ENCODE data around the gene ASS1. TPM values are rescaled to one million over a fixed set of nuclear protein-coding genes. Genes with fewer than 3 reads are reported as not detected.

ASS1 gene
- total RNA-seq, 6 donors from 2014 or later, result 31.4 to 104 (median 66.3) TPM

DNA sequence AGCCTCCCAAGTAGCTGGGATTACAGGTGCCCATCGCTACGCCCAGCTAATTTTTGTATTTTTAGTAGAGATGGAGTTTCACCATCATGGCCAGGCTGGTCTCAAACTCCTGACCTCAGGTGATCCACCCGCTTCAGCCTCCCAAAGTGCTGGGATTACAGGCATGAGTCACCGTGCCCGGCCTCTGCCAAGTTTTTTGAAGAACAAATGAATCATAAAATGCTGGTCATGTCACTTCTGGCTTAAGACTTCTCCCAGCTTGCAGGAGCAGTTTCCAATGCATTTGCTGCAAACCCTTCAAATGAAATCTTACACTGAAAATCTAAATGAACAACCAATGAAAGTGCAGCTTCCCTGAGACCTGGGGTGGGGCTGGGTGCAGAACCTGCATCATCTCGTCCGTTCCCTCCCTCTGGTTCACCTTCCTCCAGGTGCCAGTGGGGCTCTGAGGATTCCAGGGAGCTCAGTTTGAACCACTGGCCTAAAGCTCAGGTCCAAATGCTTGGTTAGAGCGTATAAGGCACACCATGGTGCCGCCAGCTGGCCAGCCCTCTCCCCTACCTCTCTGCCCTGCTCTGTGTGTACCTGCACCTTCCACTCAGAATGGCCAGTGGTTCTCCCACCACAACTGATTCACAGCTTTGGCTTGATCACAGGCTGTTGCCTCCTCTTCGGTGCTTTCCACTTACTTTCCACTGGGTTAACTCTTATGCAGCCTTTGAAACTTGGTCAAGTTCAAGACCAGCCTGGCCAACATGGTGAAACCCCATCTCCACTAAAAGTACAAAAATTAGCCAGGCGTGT, 94.9 kb downstream of the ASS1 start:
- TF ChIP-seq POLR2A (IDR thresholded peaks at IDR 0.05) (no peak), EP300 (IDR thresholded peaks at IDR 0.05) (no peak)
- 74 to 75% methylated on average over 11 of the region's 11 CpGs for WGBS, 2 donors
- Histone ChIP-seq H3K27me3 (peaks cover 0 to 19% (median 2%) of the 10 kb centered on the region in 4 donors), H3K9me3 (no peaks in the 10 kb centered on the region), H3K4me1 (peaks cover 0 to 10% (median 1%) of the 10 kb centered on the region in 4 donors), H3K4me3 (no peak overlapping the region), H3K27ac (no peak overlapping the region), H3K36me3 (no peaks in the 10 kb centered on the region)
- ATAC-seq (ENCODE audit: low FRiP score in 2 of 2), result no peak
- no peak for DNase-seq

DNA sequence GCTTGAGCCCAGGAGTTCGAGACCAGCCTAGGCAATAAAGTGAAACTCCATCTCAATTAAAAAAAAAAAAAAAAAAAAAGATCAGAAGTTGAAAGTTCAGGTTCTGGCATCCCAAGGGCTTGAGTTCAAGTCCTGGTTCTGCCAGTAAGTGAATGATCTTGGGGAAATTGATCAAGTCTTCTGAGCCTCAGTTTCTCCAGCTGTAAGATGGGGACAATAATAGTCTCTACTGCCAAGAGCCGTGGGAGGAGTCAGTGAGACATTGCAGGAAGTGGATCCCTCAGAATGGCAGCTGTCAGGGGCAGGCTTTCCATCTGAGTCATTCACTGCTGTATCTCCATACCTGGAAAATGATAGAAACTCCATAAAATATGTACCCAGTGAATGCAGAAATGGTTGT, 96.8 kb downstream of the ASS1 start:
- 61 to 78% methylated on average over 2 of the region's 2 CpGs for WGBS, 2 donors
- DNase-seq (no peak), ATAC-seq (ENCODE audit: low FRiP score in 2 of 2) (no peak)
- TF ChIP-seq POLR2AphosphoS5 (IDR thresholded peaks at IDR 0.05) (no peak), CTCF (IDR thresholded peaks at IDR 0.05) (no peak), POLR2A (IDR thresholded peaks at IDR 0.05) (no peak), EP300 (IDR thresholded peaks at IDR 0.05) (no peak)
- Histone ChIP-seq H3K27me3 (peaks cover 0 to 15% (median 2%) of the 10 kb centered on the region in 4 donors), H3K36me3 (no peaks in the 10 kb centered on the region), H3K4me1 (peaks cover 0 to 4% (median 1%) of the 10 kb centered on the region in 4 donors), H3K27ac (no peak overlapping the region), H3K9me3 (no peaks in the 10 kb centered on the region), H3K4me3 (no peak overlapping the region)

DNA sequence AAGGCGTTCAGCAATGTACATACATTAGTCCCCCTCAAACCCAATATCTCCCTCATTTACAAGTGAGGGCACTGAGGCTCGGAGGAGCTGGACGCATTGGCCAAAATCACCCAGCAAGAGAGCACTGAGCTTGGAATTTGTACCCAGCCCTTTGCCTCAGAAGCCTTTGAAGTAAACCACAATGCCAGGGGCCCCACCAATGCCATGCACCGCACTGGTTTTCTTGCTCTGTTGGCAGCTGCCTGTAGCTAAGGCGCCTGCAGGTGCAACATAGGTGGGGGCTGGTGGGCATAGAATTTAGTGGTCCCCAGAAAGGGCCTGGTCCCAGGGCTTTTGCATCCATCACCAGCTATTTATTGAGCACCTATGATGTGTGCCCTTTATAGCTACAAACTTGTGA, 97.3 kb downstream of the ASS1 start:
- Histone ChIP-seq H3K36me3 (no peaks in the 10 kb centered on the region), H3K27ac (no peak overlapping the region), H3K27me3 (peaks cover 0 to 10% (median 2%) of the 10 kb centered on the region in 4 donors), H3K9me3 (no peaks in the 10 kb centered on the region), H3K4me3 (no peak overlapping the region), H3K4me1 (peaks cover 0 to 4% (median 1%) of the 10 kb centered on the region in 4 donors)
- WGBS, 2 donors, result 72 to 95% methylated on average over 5 of the region's 5 CpGs
- TF ChIP-seq POLR2A (IDR thresholded peaks at IDR 0.05) (no peak), CTCF (IDR thresholded peaks at IDR 0.05) (no peak), POLR2AphosphoS5 (IDR thresholded peaks at IDR 0.05) (no peak), EP300 (IDR thresholded peaks at IDR 0.05) (no peak)
- ATAC-seq (ENCODE audit: low FRiP score in 2 of 2) (no peak), DNase-seq (no peak)

DNA sequence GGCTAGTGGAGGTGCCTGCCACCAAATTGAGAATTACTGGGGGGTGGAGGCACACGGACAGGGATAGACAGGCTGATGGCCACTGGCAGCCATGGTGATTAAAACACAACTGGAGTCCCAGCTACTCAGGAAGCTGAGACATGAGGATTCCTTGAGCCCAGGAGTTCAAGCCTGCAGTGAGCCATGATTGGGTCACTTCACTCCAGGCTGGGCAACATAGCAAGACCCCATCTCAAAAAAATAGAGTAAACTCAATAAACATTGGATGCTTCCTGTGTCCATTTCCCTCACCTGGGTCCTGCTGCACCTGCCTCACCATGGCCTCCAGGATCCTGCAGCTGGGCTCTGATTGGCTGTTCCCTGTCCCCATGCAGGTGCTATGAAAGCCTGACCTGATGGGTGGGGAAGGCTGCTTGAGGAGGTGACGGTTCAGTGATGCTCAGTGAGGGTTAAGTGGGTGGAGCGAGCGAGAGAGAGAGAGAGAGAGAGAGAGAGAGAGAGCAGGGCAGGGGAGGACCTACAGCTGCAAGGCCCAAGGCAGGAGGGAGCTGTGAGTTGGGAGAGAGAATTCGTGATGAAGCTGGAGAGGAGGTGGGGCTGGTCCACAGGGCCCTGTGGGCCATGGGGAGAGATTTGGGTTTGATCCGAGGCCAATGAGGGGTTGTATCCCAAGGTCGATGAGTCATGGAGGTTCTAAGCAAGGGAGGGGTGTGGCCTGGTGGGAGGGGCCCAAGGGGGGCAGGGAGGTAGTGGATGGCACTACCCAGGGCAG, 97.9 kb downstream of the ASS1 start:
- no peaks in the 10 kb centered on the region for H3K9me3 ChIP-seq
- H3K4me3 ChIP-seq, result no peak overlapping the region
- no peak for DNase-seq
- H3K4me1 ChIP-seq, result no peaks in the 10 kb centered on the region
- ATAC-seq (ENCODE audit: low FRiP score in 2 of 2), result no peak
- H3K27ac ChIP-seq, result no peak overlapping the region
- TF ChIP-seq POLR2AphosphoS5 (IDR thresholded peaks at IDR 0.05) (no peak), POLR2A (IDR thresholded peaks at IDR 0.05) (no peak), CTCF (IDR thresholded peaks at IDR 0.05) (no peak), EP300 (IDR thresholded peaks at IDR 0.05) (no peak)
- no peaks in the 10 kb centered on the region for H3K36me3 ChIP-seq
- H3K27me3 ChIP-seq, result peaks cover 0 to 7% (median 0%) of the 10 kb centered on the region in 4 donors
- 60 to 66% methylated on average over 7 of the region's 7 CpGs for WGBS, 2 donors

DNA sequence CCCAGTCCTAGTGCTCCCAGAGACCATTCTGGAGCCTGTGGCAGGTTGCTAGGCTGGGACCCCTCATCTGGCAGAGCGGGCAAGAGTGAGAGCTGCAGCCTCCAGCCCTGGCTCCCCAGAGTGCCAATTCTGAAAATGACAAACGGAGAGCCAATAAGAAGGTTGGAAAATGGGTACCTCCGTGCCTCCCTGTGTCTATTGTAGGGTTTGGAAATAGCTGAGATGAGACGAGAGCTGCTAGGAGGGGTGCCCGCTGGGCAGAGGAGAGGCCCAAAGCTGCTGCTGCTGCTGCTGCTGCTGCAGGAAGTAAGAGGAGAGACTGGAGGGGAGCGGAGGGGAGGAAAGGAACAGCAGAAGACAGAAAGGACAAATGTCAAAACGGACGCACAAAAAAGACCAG, 98.6 kb downstream of the ASS1 start:
- no peak for ATAC-seq (ENCODE audit: low FRiP score in 2 of 2)
- no peak for TF ChIP-seq CTCF (IDR thresholded peaks at IDR 0.05)
- TF ChIP-seq POLR2A (IDR thresholded peaks at IDR 0.05), result no peak
- no peak for TF ChIP-seq EP300 (IDR thresholded peaks at IDR 0.05)
- no peak for TF ChIP-seq POLR2AphosphoS5 (IDR thresholded peaks at IDR 0.05)
- Histone ChIP-seq H3K4me3 (no peak overlapping the region), H3K9me3 (no peaks in the 10 kb centered on the region), H3K36me3 (no peaks in the 10 kb centered on the region), H3K27me3 (peaks cover 0 to 5% (median 0%) of the 10 kb centered on the region in 4 donors), H3K4me1 (no peaks in the 10 kb centered on the region), H3K27ac (no peak overlapping the region)
- WGBS, 2 donors, result 44 to 70% methylated on average over 7 to 8 of the region's 8 CpGs
- no peak for DNase-seq
